HepG2 (cell line): ENCODE measurements around the gene PKIG. TPM values are rescaled to one million over a fixed set of nuclear protein-coding genes. Genes with fewer than 3 reads are reported as not detected.

Experiments used
- ATAC-seq: fragments of 200-7000 bp; cut with Tn5 transposase; 3 replicates; pipeline ENCODE4 v1.9.1; 2020; ENCODE audit warnings: mild to moderate bottlenecking, moderate library complexity
- BruUV-seq: library from RNA; stranded (reverse); fragments of 400-500 nt; replicated peaks from 2 replicates; lab custom pipeline; 2021; lab: Mats Ljungman, UMichigan
- CTCF ChIA-PET: fragments of 300-600 bp; formaldehyde crosslinking; extraction: SDS; loops from one replicate; lab custom pipeline; 2021; ENCODE audit warnings: low total read pairs, inconsistent platforms, low intra/inter-chr PET ratio; lab: Yijun Ruan, JAX
- POLR2A ChIA-PET: fragments of 350-600 bp; sonication (Branson Sonifier 250); formaldehyde crosslinking; loops from one replicate; lab custom pipeline; 2020; ENCODE audit warnings: antibody characterized with exemption, inconsistent platforms; lab: Yijun Ruan, JAX
- DNase-seq: peaks from one replicate; pipeline ENCODE4 v3.0.0-alpha.2; 2015; ENCODE audit warnings: low spot score
- FAIRE-seq: peaks from 3 replicates; lab custom pipeline; 2011; peaks lifted over from hg19 to GRCh38; lab: Jason Lieb, UNC
- H2AFZ ChIP-seq: one replicate; pipeline ENCODE4 v1.6.1; 2011; ENCODE audit warnings: low read length, inconsistent platforms
- H3K27ac ChIP-seq: fragments of 300-600 bp; 3 replicates; pipeline ENCODE4 v1.8.0; 2011; ENCODE audit warnings: mixed run types, mild to moderate bottlenecking, mixed read lengths, low read length, inconsistent platforms; ENCODE audit not compliant: insufficient read depth; ENCODE audit errors: extremely low read length
- H3K27me3 ChIP-seq, 2 experiments: fragments of 200-600 bp in 1 of 2; 2 replicates in 1 of 2; 3 replicates in 1 of 2; pipeline versions ENCODE4 v1.6.0 to v1.8.0; 2011; ENCODE audit warnings: low read length in 2 of 2, mild to moderate bottlenecking in 2 of 2, moderate library complexity in 2 of 2, inconsistent platforms in 1 of 2; ENCODE audit not compliant: insufficient read depth in 2 of 2, control insufficient read depth in 1 of 2
- H3K36me3 ChIP-seq, 2 experiments: fragments of 200-600 bp in 1 of 2; replicated peaks in 1 of 2; 2 replicates in 1 of 2; 3 replicates in 1 of 2; pipeline versions ENCODE4 v1.5.1 to v1.8.0; 2011; ENCODE audit warnings: low read length in 2 of 2, inconsistent platforms in 1 of 2; ENCODE audit not compliant: insufficient read depth in 2 of 2, control insufficient read depth in 1 of 2
- H3K4me1 ChIP-seq: 2 replicates; pipeline ENCODE4 v1.5.1; 2012; ENCODE audit warnings: low read length, inconsistent platforms; ENCODE audit not compliant: insufficient read depth
- H3K4me2 ChIP-seq: 2 replicates; pipeline ENCODE4 v1.6.0; 2011; ENCODE audit warnings: low read depth, low read length, inconsistent platforms
- H3K4me3 ChIP-seq, 3 experiments: fragments of 200-600 bp in 1 of 3; sonication (generic), shearing (Covaris generic) in 1 of 3; replicated peaks in 1 of 3; 2 replicates each; pipeline ENCODE4 v1.5.1; 2011 to 2016; ENCODE audit warnings: low read length in 3 of 3, inconsistent platforms in 2 of 3, low read depth in 2 of 3, mild to moderate bottlenecking in 2 of 3, control low read depth in 1 of 3, mixed read lengths in 1 of 3; ENCODE audit not compliant: insufficient read depth in 1 of 3
- H3K79me2 ChIP-seq: one replicate; pipeline ENCODE4 v1.6.1; 2011; ENCODE audit warnings: low read length, inconsistent platforms; ENCODE audit not compliant: insufficient read depth
- H3K9ac ChIP-seq: 2 replicates; pipeline ENCODE4 v1.6.0; 2011; ENCODE audit warnings: mild to moderate bottlenecking, low read depth, low read length, inconsistent platforms; ENCODE audit not compliant: insufficient read depth
- H3K9me3 ChIP-seq: 2 replicates; pipeline ENCODE4 v1.5.1; 2012; ENCODE audit warnings: mild to moderate bottlenecking, low read length
- H4K20me1 ChIP-seq: 2 replicates; pipeline ENCODE4 v1.6.0; 2011; ENCODE audit warnings: inconsistent platforms, mild to moderate bottlenecking, low read length, moderate library complexity; ENCODE audit not compliant: insufficient read depth
- CBX1 ChIP-seq: IDR thresholded peaks from one replicate; pipeline ENCODE4 v1.6.1; 2016; ENCODE audit warnings: antibody characterized with exemption, low read depth
- PHF20 ChIP-seq: sonication (generic); formaldehyde crosslinking; IDR thresholded peaks from 2 replicates; pipeline ENCODE4 v1.5.0; 2020; ENCODE audit warnings: mild to moderate bottlenecking, missing genetic modification reagents
- ZC3H13 ChIP-seq: sonication (generic); formaldehyde crosslinking; IDR thresholded peaks from 2 replicates; pipeline ENCODE4 v1.8.1; 2023; ENCODE audit warnings: mild to moderate bottlenecking, missing genetic modification reagents, moderate library complexity
- ZNF281 ChIP-seq: sonication (generic); formaldehyde crosslinking; IDR thresholded peaks from 2 replicates; pipeline ENCODE4 v1.4.0; 2020; ENCODE audit warnings: missing genetic modification reagents, borderline replicate concordance
- ZNF44 ChIP-seq: sonication (generic); formaldehyde crosslinking; IDR thresholded peaks from 2 replicates; pipeline ENCODE4 v1.5.1; 2020; ENCODE audit warnings: mild to moderate bottlenecking, missing genetic modification reagents
- ZNF556 ChIP-seq: sonication (generic); formaldehyde crosslinking; IDR thresholded peaks from 2 replicates; pipeline ENCODE4 v1.4.0; 2020; ENCODE audit warnings: mild to moderate bottlenecking, missing genetic modification reagents, borderline replicate concordance
- ZNF724P ChIP-seq: sonication (generic); formaldehyde crosslinking; IDR thresholded peaks from 2 replicates; pipeline ENCODE4 v1.8.0; 2022; ENCODE audit warnings: missing genetic modification reagents, borderline replicate concordance
- WGBS: methylation state at CpG from one replicate; pipeline ENCODE4 v1.1.6; 2017; ENCODE audit warnings: low lambda C conversion rate; 5-methylcytosine and 5-hydroxymethylcytosine counted together
- in situ Hi-C: cut with HindIII; loops from 2 replicates; pipeline ENCODE4 v1.10.0; 2017; ENCODE audit warnings: low pct_unique_long_range_greater_than_20kb; ENCODE audit not compliant: extremely low pct_ligation_motif_present
- intact Hi-C: fragments of 100-400 bp; cut with micrococcal nuclease; formaldehyde crosslinking; loops from one replicate; pipeline ENCODE4 v1.10.0; 2022; ENCODE audit not compliant: unreplicated experiment
- polyA plus RNA-seq, 8 experiments: library from polyadenylated mRNA; depleted of rRNA in 3 of 8; stranded (reverse) in 7 of 8; unstranded in 1 of 8; fragments of >200 nt; fragmentation: Illumina TruSeq in 4 of 8; extraction: Trizol in 4 of 8; gene quantifications; 2 replicates each; pipeline versions ENCODE4 v1.2.1 to v1.2.3, GENCODE V29; 2011 to 2016; ENCODE audit warnings: low read depth in 4 of 8, missing spikeins in 1 of 8, mixed read lengths in 1 of 8; ENCODE audit not compliant: insufficient read depth in 1 of 8
- total RNA-seq, 5 experiments: library from RNA; depleted of rRNA; stranded (reverse); fragments of >200 nt; fragmentation: Illumina TruSeq; extraction: Trizol; gene quantifications; 2 replicates each; pipeline ENCODE4 v1.2.3, GENCODE V29; 2016; ENCODE audit warnings: low read depth in 1 of 5

The PKIG gene
- total and polyA plus RNA-seq, 2 of the 13 experiments (the other 11 are each of a cell fraction or from before 2014, with no cell fraction given): 30.8 to 44.5 TPM

- no peaks in the 10 kb centered on the region for H3K79me2 ChIP-seq
- no peaks in the 10 kb centered on the region for H3K27me3 ChIP-seq
- H4K20me1 ChIP-seq: no peaks in the 10 kb centered on the region
- DNase-seq: no peak
- intact Hi-C loops: no loop called here
- H2AFZ ChIP-seq: no peak overlapping the region
- no peak overlapping the region for H3K27ac ChIP-seq
- TF ChIP-seq CBX1 (no peak), ZNF44 (CRISPR knock-in tag) (no peak), ZNF556 (CRISPR knock-in tag) (no peak), PHF20 (CRISPR knock-in tag) (no peak), ZC3H13 (no peak)
- H3K4me1 ChIP-seq: peaks cover 9% of the 10 kb centered on the region; the same call in 1 of the 2 replicates
- in situ Hi-C loops: no loop called here
- no peaks in the 10 kb centered on the region; a peak in 1 of 5 replicates for H3K36me3 ChIP-seq
- no peak overlapping the region for H3K9ac ChIP-seq
- FAIRE-seq: peak; percentile 4
- no peak for ATAC-seq
- H3K9me3 ChIP-seq: no peaks in the 10 kb centered on the region
- no peak overlapping the region for H3K4me2 ChIP-seq
- no peak overlapping the region for H3K4me3 ChIP-seq
- no TSS peak for BruUV-seq
- ChIA-PET CTCF (no interaction called here), POLR2A (no interaction called here)
- 89% methylated on average over 9 of the region's 9 CpGs for WGBS
Observed at GRCh38 chr20:44580581-44581268, 1.7 kb upstream of the PKIG start.

- no peaks in the 10 kb centered on the region for H4K20me1 ChIP-seq
- CTCF ChIA-PET: no interaction called here
- TF ChIP-seq ZNF281 (CRISPR knock-in tag) (no peak), ZNF724P (CRISPR knock-in tag) (no peak)
- TF ChIP-seq, all 625 proteins: peak for 0
- POLR2A ChIA-PET: no interaction called here
- Histone ChIP-seq H3K9me3 (no peaks in the 10 kb centered on the region), H3K4me2 (no peak overlapping the region), H3K27ac (no peak overlapping the region), H3K27me3 (no peaks in the 10 kb centered on the region), H3K9ac (no peak overlapping the region), H3K4me1 (0 out of 2 replicates have a peak, but pooled peaks cover under 1% of the 10 kb centered on the region), H3K36me3 (no peaks in the 10 kb centered on the region; a peak in 1 of 5 replicates), H2AFZ (no peak overlapping the region), H3K79me2 (no peaks in the 10 kb centered on the region), H3K4me3 (no peak overlapping the region)
- no TSS peak for BruUV-seq
- FAIRE-seq: no peak
- in situ Hi-C loops (no loop called here), intact Hi-C loops (no loop called here)
- ATAC-seq: no peak
- DNase-seq: no peak
- 95% methylated on average over 1 of the region's 1 CpG for WGBS
Observed at GRCh38 chr20:44581515-44581914, 864 bp upstream of the PKIG start.
